GM18870 (cell line): ENCODE measurements around the gene SLC2A3.
A peak's percentile ranks its signal among the peaks of the same experiment; 100 is the strongest.
"Not testable (repeated sequence)": the region's sequence is repeated elsewhere in the genome, so short reads cannot be mapped to it uniquely, and the experiment has no call there.

Source experiments
- ATAC-seq: cut with Tn5 transposase; IDR thresholded peaks from one replicate; pipeline ENCODE4 v1.9.1; 2021; ENCODE audit warnings: moderate library complexity; ENCODE audit not compliant: unreplicated experiment

Gene SLC2A3

GRCh38 chr12:7935590-7936581 lies at the start of gene SLC2A3:
SLC2A3 (minus strand) TSS chr12:7936187; CDS start chr12:7936034, 153 bp downstream.
- peak; percentile 40 for ATAC-seq

- ATAC-seq = no peak
These were observed 48.9 kb upstream of the SLC2A3 start for GRCh38 chr12:7984900-7985299.

GRCh38 chr12:7983460-7983859 lies 47.5 kb upstream of the SLC2A3 start:
- ATAC-seq = not testable (repeated sequence)

GRCh38 chr12:7983019-7983418 lies 47.0 kb upstream of the SLC2A3 start:
- ATAC-seq = not testable (repeated sequence)

- not testable (repeated sequence) for ATAC-seq
These were observed 46.3 kb upstream of the SLC2A3 start for GRCh38 chr12:7982332-7982735.

- ATAC-seq = no peak
These were observed 45.5 kb upstream of the SLC2A3 start for GRCh38 chr12:7981446-7981845.

GRCh38 chr12:7977351-7978124 lies 41.6 kb upstream of the SLC2A3 start:
- ATAC-seq = not testable (repeated sequence)

- no peak for ATAC-seq
These were observed 37.5 kb upstream of the SLC2A3 start for GRCh38 chr12:7973457-7973825.

- no peak for ATAC-seq
These were observed 36.9 kb upstream of the SLC2A3 start for GRCh38 chr12:7972734-7973456.

GRCh38 chr12:7972269-7972668 lies 36.3 kb upstream of the SLC2A3 start:
- not testable (repeated sequence) for ATAC-seq

GRCh38 chr12:7971765-7972164 lies 35.8 kb upstream of the SLC2A3 start:
- ATAC-seq = not testable (repeated sequence)

GRCh38 chr12:7970475-7971252 lies 34.7 kb upstream of the SLC2A3 start:
- ATAC-seq = peak; percentile 55

GRCh38 chr12:7966563-7966962 lies 30.6 kb upstream of the SLC2A3 start:
- ATAC-seq = no peak

GRCh38 chr12:7964669-7965068 lies 28.7 kb upstream of the SLC2A3 start:
- ATAC-seq = not testable (repeated sequence)

GRCh38 chr12:7961395-7962178 lies 25.6 kb upstream of the SLC2A3 start:
- no peak for ATAC-seq

GRCh38 chr12:7959701-7960121 lies 23.7 kb upstream of the SLC2A3 start:
- ATAC-seq = no peak

GRCh38 chr12:7959278-7959677 lies 23.3 kb upstream of the SLC2A3 start:
- ATAC-seq = no peak

GRCh38 chr12:7954877-7955276 lies 18.9 kb upstream of the SLC2A3 start:
- ATAC-seq = not testable (repeated sequence)

GRCh38 chr12:7954418-7954817 lies 18.4 kb upstream of the SLC2A3 start:
- ATAC-seq = not testable (repeated sequence)
